Smooth muscle cell (in vitro differentiated cells): Measurements from ENCODE around the gene DIDO1. TPM values are rescaled to one million over a fixed set of nuclear protein-coding genes. Genes with fewer than 3 reads are reported as not detected.

Experiments used
- DNase-seq: peaks from one replicate; lab custom pipeline; 2025; ENCODE audit not compliant: unreplicated experiment; lab: John Stamatoyannopoulos, UW
- H2AFZ ChIP-seq: fragments of 200-600 bp; sonication (generic); 2 replicates; pipeline ENCODE4 v1.6.0; 2016; ENCODE audit warnings: antibody characterized with exemption, low read depth, mild to moderate bottlenecking
- H3F3A ChIP-seq: fragments of 200-600 bp; sonication (generic); 2 replicates; pipeline ENCODE4 v1.6.0; 2017; ENCODE audit warnings: antibody characterized with exemption, low read depth
- H3K27ac ChIP-seq: fragments of 200-600 bp; sonication (generic); 2 replicates; pipeline ENCODE4 v1.5.1; 2016; ENCODE audit warnings: low read depth, mild to moderate bottlenecking
- H3K27me3 ChIP-seq: fragments of 200-600 bp; sonication (generic); 2 replicates; pipeline ENCODE4 v1.6.1; 2016; ENCODE audit warnings: low read depth, mild to moderate bottlenecking
- H3K36me3 ChIP-seq: fragments of 200-600 bp; sonication (generic); 2 replicates; pipeline ENCODE4 v1.5.1; 2016; ENCODE audit warnings: low read depth
- H3K4me1 ChIP-seq: fragments of 200-600 bp; sonication (generic); 2 replicates; pipeline ENCODE4 v1.5.1; 2016; ENCODE audit warnings: low read depth
- H3K4me2 ChIP-seq: fragments of 200-600 bp; sonication (generic); 2 replicates; pipeline ENCODE4 v1.6.0; 2016; ENCODE audit warnings: mild to moderate bottlenecking
- H3K4me3 ChIP-seq: fragments of 200-600 bp; sonication (generic); 2 replicates; pipeline ENCODE4 v1.5.1; 2016; ENCODE audit warnings: mild to moderate bottlenecking
- H3K79me2 ChIP-seq: fragments of 200-600 bp; sonication (generic); 2 replicates; pipeline ENCODE4 v1.6.0; 2016; ENCODE audit warnings: low read depth, mild to moderate bottlenecking
- H3K9ac ChIP-seq: fragments of 200-600 bp; sonication (generic); 2 replicates; pipeline ENCODE4 v1.6.0; 2016; ENCODE audit warnings: low read depth
- H3K9me3 ChIP-seq: fragments of 200-600 bp; sonication (generic); replicated peaks from 2 replicates; pipeline ENCODE4 v1.5.1; 2016; ENCODE audit warnings: low read depth
- H4K20me1 ChIP-seq: fragments of 200-600 bp; sonication (generic); 2 replicates; pipeline ENCODE4 v1.6.0; 2016; ENCODE audit warnings: low read depth
- WGBS: methylation state at CpG from one replicate; pipeline ENCODE4 v1.1.7; 2016; ENCODE audit warnings: low lambda C conversion rate; 5-methylcytosine and 5-hydroxymethylcytosine counted together
- polyA plus RNA-seq: library from polyadenylated mRNA; unstranded; fragments of >200 nt; fragmentation: Nextera tagmentation; extraction: Ambion mirVana; gene quantifications from 2 replicates; pipeline ENCODE4 v1.2.1, GENCODE V29; 2016
- total RNA-seq: library from RNA; depleted of rRNA; stranded (reverse); fragments of >200 nt; gene quantifications from 2 replicates; pipeline ENCODE4 v1.2.3, GENCODE V29; 2014
- TF ChIP-seq, protein P1 (sequence below): fragments of 200-600 bp; sonication (generic); IDR thresholded peaks from 2 replicates; pipeline ENCODE4 v1.5.1; 2017; ENCODE audit warnings: borderline replicate concordance, mild to moderate bottlenecking, antibody characterized with exemption; ENCODE audit not compliant: insufficient read depth, poor library complexity, severe bottlenecking

DIDO1 gene
- total and polyA plus RNA-seq, 2 experiments from 2014 or later: 16.0 to 25.8 TPM

- H3K4me3 ChIP-seq: no peak overlapping the region
- H3K27me3 ChIP-seq: no peaks in the 10 kb centered on the region
- H3K4me2 ChIP-seq: no peak overlapping the region
- no peak overlapping the region for H3K27ac ChIP-seq
- no peaks in the 10 kb centered on the region for H3K9me3 ChIP-seq
- WGBS: 98% methylated on average over 16 of the region's 16 CpGs
- no peaks in the 10 kb centered on the region for H3K4me1 ChIP-seq
- H4K20me1 ChIP-seq: peaks cover 89% of the 10 kb centered on the region
- peaks cover 45% of the 10 kb centered on the region for H3K79me2 ChIP-seq
- peaks cover 22% of the 10 kb centered on the region for H3K36me3 ChIP-seq
- TF ChIP-seq, protein P1, sequence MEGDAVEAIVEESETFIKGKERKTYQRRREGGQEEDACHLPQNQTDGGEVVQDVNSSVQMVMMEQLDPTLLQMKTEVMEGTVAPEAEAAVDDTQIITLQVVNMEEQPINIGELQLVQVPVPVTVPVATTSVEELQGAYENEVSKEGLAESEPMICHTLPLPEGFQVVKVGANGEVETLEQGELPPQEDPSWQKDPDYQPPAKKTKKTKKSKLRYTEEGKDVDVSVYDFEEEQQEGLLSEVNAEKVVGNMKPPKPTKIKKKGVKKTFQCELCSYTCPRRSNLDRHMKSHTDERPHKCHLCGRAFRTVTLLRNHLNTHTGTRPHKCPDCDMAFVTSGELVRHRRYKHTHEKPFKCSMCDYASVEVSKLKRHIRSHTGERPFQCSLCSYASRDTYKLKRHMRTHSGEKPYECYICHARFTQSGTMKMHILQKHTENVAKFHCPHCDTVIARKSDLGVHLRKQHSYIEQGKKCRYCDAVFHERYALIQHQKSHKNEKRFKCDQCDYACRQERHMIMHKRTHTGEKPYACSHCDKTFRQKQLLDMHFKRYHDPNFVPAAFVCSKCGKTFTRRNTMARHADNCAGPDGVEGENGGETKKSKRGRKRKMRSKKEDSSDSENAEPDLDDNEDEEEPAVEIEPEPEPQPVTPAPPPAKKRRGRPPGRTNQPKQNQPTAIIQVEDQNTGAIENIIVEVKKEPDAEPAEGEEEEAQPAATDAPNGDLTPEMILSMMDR: no peak
- no peak for DNase-seq
- peaks cover 35% of the 10 kb centered on the region for H3F3A ChIP-seq
- no peak overlapping the region for H2AFZ ChIP-seq
- no peak overlapping the region for H3K9ac ChIP-seq
These were observed 20.1 kb downstream of the DIDO1 start for GRCh38 chr20:62906209-62906608.

- peaks cover 89% of the 10 kb centered on the region for H4K20me1 ChIP-seq
- H3K9ac ChIP-seq: no peak overlapping the region
- H3F3A ChIP-seq: peaks cover 37% of the 10 kb centered on the region
- no peak overlapping the region for H3K4me2 ChIP-seq
- peaks cover 18% of the 10 kb centered on the region for H3K36me3 ChIP-seq
- DNase-seq: no peak
- H3K4me1 ChIP-seq: peaks cover 1% of the 10 kb centered on the region
- no peaks in the 10 kb centered on the region for H3K9me3 ChIP-seq
- TF ChIP-seq, protein P1: no peak
- H3K27ac ChIP-seq: no peak overlapping the region
- no peak overlapping the region for H2AFZ ChIP-seq
- WGBS: 97% methylated on average over 17 of the region's 17 CpGs
- H3K27me3 ChIP-seq: no peaks in the 10 kb centered on the region
- H3K79me2 ChIP-seq: peaks cover 39% of the 10 kb centered on the region
- no peak overlapping the region for H3K4me3 ChIP-seq
These were observed 20.7 kb downstream of the DIDO1 start for GRCh38 chr20:62905536-62906117.

- H3K4me2 ChIP-seq: no peak overlapping the region
- H3K79me2 ChIP-seq: peaks cover 13% of the 10 kb centered on the region
- no peak for DNase-seq
- no peak overlapping the region for H2AFZ ChIP-seq
- no peak overlapping the region for H3K4me3 ChIP-seq
- H3K27ac ChIP-seq: peak overlapping the region; percentile 12
- peaks cover 20% of the 10 kb centered on the region for H3K4me1 ChIP-seq
- WGBS: 81% methylated on average over 7 of the region's 7 CpGs
- no peaks in the 10 kb centered on the region for H3K9me3 ChIP-seq
- H3F3A ChIP-seq: peaks cover 34% of the 10 kb centered on the region
- H3K36me3 ChIP-seq: peaks cover 18% of the 10 kb centered on the region
- no peaks in the 10 kb centered on the region for H3K27me3 ChIP-seq
- no peak overlapping the region for H3K9ac ChIP-seq
- TF ChIP-seq, protein P1: no peak
- H4K20me1 ChIP-seq: peaks cover 79% of the 10 kb centered on the region
These were observed 23.2 kb downstream of the DIDO1 start for GRCh38 chr20:62902926-62903615.
